Measurements from ENCODE around the gene SLC6A2.
"Not testable (repeated sequence)": the region's sequence is repeated elsewhere in the genome, so short reads cannot be mapped to it uniquely, and the experiment has no call there.

SLC6A2 gene

DNA sequence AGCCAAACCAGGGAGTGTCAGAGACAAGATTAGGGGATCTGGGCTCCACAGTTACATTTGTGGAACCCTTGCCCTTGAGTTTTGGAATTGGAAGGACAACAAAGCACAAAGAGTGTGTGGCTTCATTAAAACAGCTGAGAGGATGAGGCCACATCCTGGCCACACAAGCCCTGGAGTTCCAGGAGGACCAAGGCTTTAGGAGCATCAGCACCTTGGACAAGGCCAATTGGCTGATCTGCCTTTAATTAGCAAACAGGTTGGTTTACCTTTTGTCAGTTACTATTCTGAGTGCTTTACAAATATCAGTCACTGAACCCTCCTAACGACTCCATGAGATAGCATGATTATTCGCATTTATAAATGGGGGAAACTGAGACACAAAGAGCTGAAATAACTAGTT lies 54.7 kb downstream of the SLC6A2 start:
- DNase-seq (ENCODE audit: low read depth, low spot score) = no peak

DNA sequence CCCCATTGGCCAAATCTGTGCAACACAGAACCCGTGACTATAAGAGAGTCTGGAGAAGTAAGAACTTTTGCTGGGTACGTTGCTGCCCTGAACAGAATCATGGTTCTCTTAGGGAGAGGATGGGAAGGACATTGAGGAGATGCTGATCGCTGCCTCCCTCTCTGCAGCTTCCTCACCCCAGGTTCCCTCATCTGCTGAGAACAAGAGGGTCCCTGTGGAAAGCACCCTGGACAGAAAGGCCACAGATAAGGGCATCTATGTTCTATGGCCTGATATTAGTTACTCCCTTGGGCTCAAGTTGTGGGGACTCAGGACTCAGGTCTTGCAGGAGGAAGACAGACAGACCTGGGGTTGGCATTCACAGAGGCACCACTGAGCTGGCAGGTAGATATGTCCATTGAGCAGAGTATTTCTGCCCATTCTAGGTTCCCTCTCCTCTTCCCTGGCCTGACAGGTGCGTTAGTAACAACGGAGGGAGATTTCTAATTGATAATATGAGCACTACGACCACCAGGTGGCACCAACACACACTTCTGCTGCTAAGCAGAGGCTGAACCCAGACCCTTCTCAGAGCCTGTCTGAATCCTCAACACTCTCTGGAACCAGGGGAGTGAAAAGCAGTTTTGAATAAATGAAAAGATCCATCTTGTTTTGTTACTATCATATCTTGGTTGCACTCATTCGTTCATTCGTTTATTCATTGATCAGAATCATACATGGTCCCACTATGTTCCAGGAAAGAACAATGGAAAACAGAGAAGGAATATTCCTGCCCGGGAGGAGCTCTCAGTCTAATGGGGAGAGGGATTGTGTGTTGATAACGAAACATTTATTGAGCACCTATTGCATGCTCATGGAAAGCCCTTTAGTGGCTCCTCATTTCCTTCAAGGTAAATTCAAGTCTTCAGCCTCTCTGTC lies 56.4 kb downstream of the SLC6A2 start:
- DNase-seq (ENCODE audit: low read depth, low spot score) = peak; percentile 16

DNA sequence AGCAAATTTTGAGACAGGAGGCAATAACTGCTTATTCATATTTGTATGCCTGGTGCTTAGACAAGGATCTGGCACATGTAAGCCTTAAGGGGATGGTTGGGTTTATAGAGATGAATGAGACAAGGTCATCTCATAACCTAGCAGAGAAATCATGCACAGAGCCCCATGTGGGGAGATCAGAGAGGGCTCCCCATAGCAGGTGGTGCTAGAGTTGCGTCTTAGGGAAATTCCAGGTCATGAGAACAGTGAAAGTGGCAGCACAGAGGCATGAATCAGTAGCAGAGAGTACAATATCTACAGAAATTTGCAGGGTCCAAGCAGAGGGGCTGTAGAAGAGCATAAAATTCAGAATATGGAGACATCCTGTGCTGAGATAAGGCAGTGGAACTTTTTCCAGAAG lies 57.3 kb downstream of the SLC6A2 start:
- DNase-seq (ENCODE audit: low read depth, low spot score) = no peak

DNA sequence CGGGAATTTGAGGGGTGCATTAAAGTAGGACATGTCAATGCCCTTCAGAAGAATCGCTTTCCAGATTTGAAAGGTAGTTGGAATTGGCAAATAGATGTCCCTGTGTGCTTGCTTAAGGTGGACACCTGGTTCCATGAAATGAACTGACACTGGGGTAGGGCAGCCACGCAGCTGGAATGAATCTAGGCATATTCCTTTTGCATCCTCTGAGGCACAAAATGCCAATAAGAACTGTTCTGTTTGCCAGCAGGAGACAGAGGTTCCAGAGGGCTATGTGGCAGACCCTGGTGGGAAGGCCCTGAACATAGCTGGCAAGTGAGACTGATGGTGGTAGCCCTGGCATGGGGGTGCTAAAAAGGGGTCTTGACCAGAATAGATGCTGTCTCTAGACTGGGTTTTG lies 61.5 kb downstream of the SLC6A2 start:
- DNase-seq (ENCODE audit: low read depth, low spot score) = no peak

DNA sequence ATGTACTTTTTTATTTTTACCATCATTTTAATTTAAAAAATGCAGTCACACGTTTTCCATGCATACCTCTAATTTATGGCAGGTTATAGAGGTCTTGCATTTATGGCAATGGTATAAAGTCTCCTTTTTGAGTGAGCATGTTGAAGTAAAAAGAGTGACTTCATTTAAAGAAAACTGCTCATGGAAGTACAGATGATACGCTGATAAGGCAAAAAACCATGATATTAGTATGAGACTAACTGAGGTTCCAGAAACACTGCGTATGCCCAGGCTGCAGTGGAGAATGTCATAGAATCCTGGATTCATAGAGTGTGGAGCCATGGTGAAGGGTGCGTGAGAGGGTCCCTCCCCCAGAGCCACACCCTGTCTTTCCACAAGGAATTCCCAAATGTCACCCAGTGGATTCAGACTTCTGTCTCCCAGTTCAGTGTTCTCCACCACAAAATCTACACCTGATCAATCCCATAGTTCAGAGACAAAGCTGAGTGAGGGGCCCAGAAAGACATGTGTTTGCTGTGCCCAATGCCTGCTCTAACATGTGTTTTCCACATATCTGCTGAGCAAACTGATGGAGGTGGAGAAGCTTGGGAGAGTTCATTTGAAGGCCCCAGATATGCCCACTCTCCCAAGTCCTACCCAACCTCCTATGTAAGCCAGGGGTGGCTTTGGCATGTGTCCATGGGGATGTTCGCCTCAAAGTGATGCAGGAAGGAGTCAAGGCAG lies 69.4 kb downstream of the SLC6A2 start:
- no peak for DNase-seq (ENCODE audit: low read depth, low spot score)

DNA sequence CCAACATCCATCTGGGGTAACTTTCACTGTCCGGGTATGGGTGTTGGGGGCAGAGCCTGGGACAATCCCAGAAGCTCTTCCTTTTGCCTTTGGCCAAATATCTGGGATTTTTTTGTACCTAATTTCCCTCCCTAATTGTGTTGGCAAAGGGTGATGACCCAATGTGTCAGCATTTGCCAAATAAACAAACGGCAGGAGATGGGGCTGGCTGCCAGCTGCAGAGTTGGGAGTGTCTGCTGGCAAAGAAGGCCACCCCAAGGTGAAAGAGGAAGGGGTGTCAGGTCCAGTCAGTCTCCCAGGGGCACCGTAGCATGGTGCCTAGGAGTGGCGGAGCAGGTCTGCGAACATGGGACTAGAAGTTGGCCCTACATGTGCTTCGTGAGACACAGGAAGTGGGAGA lies 73.0 kb downstream of the SLC6A2 start:
- no peak for DNase-seq (ENCODE audit: low read depth, low spot score)

DNA sequence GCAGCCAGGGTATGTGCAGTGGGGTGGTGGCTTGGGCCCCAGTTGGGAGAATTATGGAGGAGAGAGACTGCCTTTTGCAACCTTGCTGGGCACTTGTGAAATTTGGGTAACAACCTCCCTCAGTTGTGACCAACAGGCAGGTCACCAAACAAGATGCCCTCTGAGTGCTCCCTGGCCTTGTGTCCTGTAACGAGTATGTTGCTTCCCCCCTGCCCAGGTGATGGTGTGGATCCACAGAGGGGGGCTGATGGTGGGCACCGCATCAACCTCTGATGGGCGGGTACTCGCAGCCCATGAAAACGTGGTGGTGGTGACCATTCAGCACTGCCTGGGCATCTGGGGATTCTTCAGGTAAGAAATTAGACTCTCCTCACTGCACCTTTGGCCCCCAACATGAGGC lies 74.3 kb downstream of the SLC6A2 start:
- DNase-seq (ENCODE audit: low read depth, low spot score) = no peak

DNA sequence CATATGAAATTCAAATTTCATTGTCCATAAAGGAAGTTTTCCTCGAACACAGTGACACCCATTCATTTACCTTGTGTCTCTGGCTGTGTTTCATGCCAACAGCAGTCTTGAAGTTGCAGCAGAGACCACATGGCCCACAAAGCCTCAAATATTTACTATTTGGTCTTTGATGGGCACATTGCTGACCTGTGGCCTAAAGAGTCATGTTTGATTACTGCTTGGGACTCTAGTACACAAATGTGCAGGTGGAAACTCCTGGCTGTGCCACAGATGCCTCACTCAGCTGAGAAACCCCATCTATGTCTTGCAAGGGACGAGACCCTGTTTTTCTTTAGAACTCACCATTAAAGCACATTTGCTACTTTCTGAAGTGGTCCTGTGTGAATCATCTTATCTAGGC lies 76.7 kb downstream of the SLC6A2 start:
- DNase-seq (ENCODE audit: low read depth, low spot score) = no peak

DNA sequence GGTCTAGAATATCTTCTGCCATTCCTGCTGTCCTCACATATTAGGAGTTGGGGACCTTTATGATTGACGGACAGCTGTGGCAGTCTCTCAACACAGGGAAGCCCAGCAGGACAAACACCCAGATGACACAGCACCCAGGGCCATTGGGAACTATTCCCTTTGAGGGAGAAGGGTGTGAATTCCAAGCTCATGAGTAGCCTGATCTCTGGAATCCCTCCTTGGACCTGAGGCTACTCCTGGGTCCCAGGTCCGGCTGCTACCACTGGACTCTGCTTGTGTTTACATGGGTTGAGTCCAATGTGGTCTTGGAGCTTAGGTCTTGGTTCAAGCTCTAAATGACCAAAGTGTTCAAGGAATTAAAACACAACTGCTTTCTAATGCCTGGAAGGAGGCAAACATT lies 78.9 kb downstream of the SLC6A2 start:
- DNase-seq (ENCODE audit: low read depth, low spot score) = no peak

DNA sequence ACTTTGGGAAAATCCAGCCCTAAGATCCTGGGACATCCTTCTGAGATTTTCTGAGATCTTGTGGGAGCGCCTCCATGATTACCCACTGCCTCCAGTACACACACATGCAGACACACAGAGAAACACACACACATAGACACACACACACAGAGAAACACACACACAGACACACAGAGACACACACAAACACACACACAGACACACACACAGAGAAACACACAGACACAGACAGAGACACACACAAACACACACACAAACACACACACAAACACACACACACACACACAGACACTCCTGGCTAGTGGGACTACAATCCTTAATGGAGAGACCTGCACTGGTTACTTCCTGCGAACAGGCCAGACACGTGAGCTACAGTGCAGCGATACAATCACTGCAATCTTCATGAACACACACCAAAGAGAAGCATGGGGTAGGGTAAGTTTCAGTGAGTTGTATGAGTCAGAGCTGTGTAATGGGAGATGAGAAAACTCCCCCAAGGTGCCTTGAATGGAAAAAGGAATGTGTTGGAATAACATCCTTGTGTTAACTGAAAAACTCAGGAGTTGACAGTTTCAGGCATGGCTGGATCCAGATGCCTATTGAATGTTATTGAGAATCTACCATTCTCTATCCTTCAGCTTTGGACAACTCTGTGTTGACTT lies 79.5 kb downstream of the SLC6A2 start:
- no peak for DNase-seq (ENCODE audit: low read depth, low spot score)

DNA sequence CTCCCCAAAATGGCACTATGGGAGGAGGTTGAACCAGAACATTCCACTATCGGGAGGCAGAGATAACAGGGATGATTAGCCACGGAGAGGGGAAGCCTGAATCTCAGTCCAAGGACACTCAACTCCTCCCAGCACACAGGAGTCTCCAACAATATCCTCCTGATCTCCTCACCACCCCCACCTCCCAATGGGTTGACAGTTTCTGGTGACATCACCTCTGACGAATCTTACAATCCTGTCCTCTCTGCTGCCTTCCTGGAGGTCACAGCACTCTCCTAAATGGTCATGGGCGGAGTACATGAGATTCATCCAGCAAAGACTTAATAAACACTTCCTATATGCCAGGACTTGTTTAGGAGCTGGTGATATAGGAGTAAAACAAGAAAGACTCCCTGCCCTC lies 80.9 kb downstream of the SLC6A2 start:
- no peak for DNase-seq (ENCODE audit: low read depth, low spot score)

DNA sequence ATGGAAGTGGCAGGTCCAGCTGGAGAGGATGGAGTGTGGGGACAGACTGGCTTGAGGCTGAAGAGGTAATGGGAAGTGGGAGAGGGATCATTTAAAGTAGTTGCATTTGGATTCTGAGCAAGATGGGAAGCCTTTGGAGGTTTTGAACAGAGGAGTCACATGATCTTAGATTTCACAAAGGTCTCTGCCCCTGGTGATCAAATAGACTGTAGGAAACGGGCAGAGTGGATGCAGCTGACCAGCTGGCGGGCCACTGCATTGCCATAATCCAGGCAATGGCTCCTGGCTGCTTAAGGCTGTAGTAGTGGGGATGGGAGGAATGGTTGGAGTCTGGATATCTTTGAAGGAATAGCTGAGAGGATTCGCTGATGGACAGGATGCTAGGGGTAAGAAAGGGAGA lies 81.5 kb downstream of the SLC6A2 start:
- DNase-seq (ENCODE audit: low read depth, low spot score) = no peak

DNA sequence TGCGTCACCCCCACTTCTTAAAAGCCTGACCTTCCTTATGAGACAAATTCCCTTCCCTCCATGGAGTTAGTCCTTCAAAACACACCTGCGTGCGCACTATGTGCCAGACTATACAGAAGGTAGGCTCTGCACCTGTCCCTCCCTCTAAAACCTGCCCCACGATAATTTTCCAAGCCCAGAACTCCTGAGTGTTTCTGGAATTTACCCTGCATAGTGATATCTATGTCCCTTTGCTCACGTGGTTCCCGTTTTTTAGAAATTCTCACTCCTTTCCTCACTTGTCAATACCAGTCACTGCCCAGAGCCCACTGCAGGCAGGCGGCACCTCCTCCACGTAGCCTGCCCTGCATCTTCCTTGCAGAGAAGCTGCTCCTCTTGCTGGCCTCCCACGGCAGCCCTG lies 82.2 kb downstream of the SLC6A2 start:
- DNase-seq (ENCODE audit: low read depth, low spot score) = no peak

DNA sequence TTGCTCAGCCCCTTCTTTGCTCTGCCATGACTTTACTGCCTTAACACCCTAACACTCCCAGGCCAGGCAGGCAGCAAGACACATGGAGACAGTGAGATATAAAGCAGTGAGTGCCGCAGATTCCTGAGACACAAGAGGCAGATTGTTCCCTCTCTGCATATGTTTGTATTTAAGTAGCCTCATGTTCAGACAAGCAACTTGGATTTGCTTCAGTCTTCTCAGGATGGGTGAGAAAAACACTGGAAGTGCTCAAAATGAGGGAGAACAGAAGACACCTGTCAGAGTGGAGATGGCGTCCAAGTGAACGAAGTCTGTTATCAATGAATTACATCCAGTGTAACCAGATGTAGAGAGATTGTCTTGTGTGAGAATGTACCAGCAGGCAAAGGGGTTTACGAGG lies 90.3 kb downstream of the SLC6A2 start:
- no peak for DNase-seq (ENCODE audit: low read depth, low spot score)

DNA sequence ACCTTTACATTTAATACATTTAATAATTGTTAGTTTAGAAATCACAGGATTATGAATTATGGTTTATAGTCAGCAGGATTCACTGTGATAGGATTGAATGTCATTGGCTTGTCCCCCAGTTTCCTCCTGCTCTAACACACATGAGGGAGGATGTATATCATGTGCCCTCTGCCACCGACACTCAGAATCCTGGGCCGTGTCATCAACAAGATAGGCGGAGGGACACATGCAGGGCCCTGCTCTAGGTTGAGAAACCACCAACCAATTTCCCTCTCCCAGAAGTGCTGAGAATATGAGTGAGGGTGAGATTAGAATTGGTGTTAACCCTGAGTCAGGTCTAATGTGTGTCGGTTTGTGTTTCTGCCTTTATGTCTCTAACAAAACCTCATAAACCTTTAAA lies 92.0 kb downstream of the SLC6A2 start:
- no peak for DNase-seq (ENCODE audit: low read depth, low spot score)

DNA sequence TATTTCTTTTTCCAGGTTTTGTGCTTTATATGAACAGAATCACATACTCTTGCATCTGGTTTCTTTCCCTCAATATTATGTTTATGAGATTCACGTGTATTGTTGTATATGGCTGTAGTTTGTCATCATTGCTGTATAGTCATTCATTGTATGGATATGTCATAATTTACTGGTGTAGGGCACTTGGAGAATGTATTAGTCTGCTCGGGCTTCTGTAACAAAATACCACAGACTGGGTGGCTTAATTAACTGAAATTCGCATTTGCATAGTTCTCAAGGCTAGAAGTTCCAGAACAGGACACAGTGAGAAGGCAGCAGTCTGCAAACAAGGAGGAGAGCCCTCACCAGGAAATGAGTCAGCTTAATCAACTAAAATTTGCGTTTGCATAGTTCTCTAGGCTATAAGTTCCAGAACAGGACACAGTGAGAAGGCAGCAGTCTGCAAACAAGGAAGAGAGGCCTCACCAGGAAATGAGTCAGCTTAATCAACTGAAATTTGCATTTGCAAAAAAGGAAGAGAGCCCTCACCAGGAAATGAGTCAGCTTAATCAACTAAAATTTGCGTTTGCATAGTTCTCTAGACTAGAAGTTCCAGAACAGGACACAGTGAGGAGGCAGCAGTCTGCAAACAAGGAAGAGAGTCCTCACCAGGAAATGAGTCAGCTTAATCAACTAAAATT lies 96.8 kb downstream of the SLC6A2 start:
- not testable (repeated sequence) for DNase-seq (ENCODE audit: low read depth, low spot score)

DNA sequence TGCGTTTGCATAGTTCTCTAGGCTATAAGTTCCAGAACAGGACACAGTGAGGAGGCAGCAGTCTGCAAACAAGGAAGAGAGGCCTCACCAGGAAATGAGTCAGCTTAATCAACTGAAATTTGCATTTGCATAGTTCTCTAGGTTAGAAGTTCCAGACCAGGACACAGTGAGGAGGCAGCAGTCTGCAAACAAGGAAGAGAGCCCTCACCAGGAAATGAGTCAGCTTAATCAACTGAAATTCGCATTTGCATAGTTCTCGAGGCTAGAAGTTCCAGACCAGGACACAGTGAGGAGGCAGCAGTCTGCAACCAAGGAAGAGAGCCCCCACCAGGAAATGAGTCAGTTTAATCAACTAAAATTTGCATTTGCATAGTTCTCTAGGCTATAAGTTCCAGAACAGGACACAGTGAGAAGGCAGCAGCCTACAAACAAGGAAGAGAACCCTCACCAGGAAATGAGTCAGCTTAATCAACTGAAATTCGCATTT lies 97.4 kb downstream of the SLC6A2 start:
- not testable (repeated sequence) for DNase-seq (ENCODE audit: low read depth, low spot score)

Measured in activated CD4-positive, CD25-positive, alpha-beta regulatory T cell treated with anti-CD3 and anti-CD28 coated beads, Interleukin-2, amount 50 U/mL, for 16 hours (primary cell).